ENCODE data around the gene KRT31.

GRCh38 chr17:41369023-41369422 is 28.4 kb downstream of the KRT31 start:
- no peak for TF ChIP-seq CTCF (IDR thresholded peaks at IDR 0.05)
- TF ChIP-seq POLR2A (IDR thresholded peaks at IDR 0.05): no peak

All from body of pancreas (tissue), 4 donors.